GM18868 (cell line): ENCODE results near the gene EVX2.

Source experiments
- ATAC-seq: cut with Tn5 transposase; IDR thresholded peaks from one replicate; pipeline ENCODE4 v1.9.1; 2021; ENCODE audit warnings: mild to moderate bottlenecking, moderate library complexity; ENCODE audit not compliant: unreplicated experiment

EVX2 gene

DNA sequence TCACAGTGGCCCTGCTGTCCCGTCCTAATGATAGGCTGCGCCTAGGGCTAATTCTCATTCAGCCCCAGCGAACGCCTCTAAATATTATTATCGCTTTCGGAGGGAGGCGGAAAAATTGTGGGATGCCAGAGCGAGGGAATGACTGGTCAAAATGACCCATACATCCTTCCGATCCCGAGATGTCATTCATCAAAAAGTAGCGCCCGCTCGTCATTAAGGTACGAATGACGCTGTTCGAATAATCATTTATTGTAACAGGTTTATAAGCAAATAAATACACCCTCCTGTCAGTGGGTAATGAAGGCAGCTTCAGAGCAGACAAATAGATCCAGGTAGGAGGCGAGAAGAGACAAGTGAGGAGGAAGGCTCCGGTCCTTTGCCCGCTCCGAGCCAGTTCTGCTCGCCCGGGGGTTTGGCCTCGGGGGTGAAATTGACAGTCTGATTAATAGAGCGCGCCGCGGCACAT lies at the start of gene EVX2:
EVX2 (minus strand) TSS at position 167 of the 466 bp plus-strand sequence. CDS start 186 bp downstream, outside the sequence.
- ATAC-seq: no peak

DNA sequence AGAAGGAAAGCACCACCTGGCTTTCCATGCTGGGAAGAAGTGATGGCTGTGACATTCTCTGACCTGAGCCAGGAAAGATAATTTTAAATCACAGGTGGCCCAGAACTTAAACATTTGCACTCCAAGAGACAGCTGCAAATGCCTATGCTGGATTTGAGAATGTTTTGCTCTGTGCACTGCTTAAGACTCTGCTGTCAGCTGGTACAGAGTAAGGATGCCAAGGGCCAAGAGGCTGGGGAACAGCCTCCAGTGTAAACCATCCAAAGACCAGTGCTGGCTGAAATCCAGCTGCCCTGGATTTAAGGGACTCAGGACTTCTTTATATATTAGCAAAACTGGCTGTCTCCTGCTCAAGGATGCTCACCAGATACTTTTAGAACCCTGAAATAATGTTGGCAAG lies 49.6 kb upstream of the EVX2 start:
- no peak for ATAC-seq

DNA sequence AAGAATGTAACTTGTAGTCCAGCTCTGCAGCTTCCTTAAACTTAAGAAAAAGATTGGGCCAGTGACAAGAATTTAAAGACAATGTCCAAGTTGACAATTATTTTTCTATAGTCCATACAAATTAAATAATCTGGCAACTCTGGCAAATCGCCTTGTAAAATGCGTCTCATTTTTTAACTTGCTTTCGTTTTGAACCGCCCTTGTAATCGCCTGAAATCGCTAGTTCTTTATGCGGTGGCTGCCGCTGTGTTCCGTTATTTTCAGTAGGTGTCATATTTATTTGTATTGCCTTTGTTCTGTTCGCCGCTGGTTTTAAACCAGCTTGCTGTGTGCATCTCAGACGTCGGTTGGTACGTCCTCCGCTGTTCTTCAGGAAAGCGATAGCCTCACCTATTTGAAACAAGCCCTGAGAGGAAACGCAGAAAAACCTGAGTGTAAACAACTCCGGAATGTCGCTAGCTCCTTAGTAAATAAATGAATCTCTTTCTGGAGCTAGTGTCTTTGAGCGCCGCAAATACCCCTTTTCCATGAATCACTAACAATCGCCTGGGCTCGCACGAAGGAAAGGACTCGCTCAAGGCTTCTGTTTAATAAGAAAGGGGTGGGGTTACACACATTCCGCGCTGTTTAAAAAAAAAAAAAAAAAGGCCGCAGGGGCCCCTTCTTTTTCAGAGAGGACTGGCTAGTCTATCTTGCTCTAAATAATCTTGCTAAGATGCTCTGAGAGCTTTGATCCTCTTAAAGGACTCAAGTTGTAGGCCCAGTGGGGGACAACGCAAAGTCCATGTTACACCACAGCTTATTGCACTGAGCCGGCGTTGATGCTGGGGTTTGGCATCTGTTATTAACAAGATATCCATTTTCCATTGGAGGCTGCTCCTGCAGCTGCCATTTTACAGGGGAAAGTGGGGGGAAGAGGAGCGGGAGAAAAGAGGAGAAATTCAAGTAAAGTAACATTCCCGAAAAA lies 48.7 kb upstream of the EVX2 start:
- no peak for ATAC-seq

GRCh38 chr2:176131848-176132158 lies 48.0 kb upstream of the EVX2 start:
- no peak for ATAC-seq

DNA sequence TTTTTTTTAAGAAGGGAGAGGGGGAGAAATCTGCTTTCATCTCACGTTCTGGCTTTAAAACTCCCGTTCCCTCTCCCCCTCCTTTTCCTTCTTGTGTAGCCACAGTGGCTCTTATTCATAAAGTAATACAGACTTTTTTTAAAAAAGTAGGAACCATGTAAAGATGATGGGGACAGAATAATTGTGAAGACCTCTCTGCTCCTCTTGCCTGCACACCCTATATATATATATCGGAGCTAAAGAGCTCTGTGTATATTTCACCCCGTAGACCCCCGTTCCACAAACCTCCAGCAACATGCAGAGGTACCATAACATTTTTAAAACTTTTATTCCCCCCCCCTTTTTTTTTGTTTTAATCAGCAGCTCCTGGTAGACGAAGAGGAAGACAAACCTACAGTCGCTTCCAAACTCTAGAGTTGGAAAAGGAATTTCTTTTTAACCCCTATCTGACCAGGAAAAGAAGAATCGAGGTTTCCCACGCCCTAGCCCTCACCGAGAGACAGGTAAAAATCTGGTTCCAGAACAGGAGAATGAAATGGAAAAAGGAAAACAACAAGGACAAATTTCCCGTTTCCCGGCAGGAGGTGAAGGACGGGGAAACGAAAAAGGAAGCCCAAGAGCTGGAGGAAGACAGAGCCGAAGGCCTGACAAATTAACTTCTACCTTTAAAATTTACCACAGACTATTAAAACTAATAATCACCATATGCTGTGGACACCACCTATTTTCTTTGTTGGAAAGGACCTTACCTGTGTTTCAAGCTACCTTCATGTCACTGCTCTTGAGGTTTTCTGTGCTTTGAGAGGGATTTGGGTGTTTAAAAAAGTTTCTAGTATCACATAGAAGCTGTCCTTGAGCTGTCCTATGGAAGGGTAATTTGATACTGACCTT lies 47.4 kb upstream of the EVX2 start:
- no peak for ATAC-seq

GRCh38 chr2:176130147-176130956 lies 46.6 kb upstream of the EVX2 start:
- ATAC-seq: no peak

GRCh38 chr2:176129813-176130146 lies 46.0 kb upstream of the EVX2 start:
- no peak for ATAC-seq

DNA sequence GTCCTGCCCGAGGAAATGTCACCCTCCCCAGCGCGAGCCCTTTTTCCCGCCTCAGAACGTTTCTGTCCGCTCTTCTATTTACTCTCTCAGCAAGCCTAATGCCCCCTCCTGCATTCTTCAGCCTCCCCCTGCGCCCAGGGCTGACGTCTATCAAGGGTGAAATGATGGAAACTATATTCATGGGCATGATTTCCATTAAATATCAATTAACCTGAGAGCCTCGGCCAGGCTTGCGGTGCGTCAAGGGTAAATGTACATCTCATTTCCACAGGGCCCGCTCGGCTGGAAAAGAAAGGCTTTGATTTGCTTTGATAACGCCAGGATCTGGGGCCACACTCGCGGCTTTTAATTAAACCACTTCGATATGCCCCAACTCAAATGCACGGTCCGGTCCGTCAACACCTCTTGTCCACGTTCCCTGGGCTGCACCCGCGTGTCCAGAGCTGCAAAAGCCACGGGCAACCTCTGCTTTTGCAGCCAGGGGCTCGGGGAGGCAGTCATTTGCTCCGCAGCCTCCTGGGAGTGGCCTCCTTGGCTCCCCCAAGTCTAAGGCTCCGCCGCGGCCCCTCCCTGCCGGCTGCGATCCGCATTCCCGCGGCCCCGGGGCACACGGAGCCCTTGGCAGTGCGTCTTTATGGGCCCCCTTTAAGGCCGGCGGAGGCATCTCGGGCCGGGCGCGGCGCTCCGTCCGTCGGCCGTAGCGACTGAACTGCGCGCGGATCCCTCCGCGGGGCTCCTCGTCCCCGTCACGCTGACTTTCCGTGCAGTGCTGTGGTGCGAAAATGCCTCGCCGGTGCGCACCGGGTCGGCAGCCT lies 45.4 kb upstream of the EVX2 start, which contains the start of gene HOXD8:
HOXD8 (plus strand) TSS at position 724 of the 815 bp plus-strand sequence. CDS start 662 bp downstream, outside the sequence.
- no peak for ATAC-seq

GRCh38 chr2:176128172-176128981 lies 44.6 kb upstream of the EVX2 start:
- ATAC-seq: no peak

DNA sequence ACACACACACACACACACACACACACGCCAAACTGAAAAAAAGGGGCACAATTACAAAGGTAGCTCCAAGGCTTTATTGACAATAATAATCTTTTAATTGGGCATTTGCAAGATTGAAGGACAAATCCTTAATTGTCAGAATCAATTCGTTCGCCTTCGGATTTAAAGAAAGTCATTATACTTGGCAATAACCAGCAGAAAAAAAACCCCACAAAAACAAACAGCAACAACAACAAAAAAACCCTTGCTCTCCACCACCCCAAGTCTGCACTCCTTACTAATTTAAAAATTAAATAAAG lies 44.0 kb upstream of the EVX2 start:
- ATAC-seq: no peak

DNA sequence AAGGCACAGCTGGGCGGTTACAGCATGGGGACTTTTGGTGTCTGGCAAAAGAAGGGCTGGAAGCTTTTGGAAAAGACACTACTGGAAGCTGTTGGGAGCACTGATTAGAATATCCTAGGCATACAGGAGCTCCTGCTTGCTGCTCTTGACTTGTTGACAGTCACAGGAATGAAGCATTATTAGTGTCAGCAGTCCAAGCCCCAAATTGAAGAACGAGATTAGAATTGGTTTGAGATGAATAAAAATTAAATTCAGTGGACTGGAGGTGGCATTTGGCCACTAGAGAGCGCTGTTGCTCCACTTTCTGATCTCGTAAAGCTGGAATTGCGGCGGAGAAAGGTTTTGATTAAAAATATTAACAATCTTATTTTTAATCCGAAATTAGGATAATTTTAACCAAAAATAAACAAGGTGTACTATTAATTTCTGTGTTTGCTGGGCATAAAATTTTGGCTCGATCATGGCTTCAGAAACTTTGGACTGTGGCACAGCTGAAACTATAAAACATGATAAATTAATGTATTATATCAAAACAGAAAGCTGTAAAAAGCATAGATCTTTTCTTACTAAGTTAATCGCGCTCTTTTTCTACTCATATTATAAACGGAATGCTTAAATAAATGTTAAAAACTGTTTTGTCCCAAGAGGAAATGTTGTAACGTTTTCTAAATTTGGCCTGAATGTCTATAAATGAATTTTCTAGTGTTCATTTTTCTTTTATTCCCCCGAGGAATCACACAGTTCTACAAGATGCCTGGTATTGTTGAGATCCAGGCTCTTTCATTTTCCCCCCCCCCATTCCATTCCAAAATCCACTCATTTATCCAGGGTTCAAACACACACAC lies 43.4 kb upstream of the EVX2 start:
- ATAC-seq: no peak

GRCh38 chr2:176125772-176126054 lies 42.0 kb upstream of the EVX2 start:
- no peak for ATAC-seq

DNA sequence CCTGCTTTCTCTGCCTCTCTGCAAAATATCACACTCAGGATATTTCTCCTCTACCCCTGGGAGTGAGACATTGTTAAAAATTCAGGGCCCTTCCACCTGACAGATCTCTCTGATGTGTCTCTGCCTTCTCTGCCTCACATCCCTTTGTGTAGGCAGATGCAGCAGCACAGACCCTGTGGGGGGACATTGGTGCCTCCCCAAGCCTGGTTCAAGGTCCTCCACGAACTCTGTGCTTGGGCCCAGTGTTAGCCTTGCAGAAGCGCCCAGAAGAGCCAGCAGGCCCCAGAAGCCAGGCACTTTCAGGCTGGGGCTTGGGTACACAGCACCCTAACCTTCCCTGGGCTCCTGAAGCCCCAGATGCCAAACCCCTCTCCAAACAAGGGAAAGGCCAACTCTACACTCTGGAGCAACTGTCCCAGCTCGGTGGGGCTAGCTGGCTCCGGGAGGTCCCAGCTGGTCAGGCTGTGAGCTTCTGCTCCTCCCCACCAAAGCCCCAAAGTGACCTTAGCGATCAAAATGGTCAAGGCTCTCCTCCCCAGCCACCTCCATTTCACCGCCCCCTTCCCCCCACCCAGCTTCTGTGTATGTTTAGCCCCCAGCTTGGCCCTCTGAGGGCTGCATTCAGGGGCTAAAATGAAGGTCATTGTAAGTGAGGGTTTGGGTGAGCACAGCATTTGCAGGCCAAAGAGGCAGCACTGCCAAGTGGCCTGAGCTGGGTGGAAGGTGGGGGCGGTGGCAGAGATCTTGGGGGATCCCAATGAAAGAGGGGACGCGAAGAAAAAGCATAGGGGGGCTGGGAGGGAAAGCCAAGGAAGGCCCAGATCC lies 41.4 kb upstream of the EVX2 start:
- ATAC-seq: no peak

DNA sequence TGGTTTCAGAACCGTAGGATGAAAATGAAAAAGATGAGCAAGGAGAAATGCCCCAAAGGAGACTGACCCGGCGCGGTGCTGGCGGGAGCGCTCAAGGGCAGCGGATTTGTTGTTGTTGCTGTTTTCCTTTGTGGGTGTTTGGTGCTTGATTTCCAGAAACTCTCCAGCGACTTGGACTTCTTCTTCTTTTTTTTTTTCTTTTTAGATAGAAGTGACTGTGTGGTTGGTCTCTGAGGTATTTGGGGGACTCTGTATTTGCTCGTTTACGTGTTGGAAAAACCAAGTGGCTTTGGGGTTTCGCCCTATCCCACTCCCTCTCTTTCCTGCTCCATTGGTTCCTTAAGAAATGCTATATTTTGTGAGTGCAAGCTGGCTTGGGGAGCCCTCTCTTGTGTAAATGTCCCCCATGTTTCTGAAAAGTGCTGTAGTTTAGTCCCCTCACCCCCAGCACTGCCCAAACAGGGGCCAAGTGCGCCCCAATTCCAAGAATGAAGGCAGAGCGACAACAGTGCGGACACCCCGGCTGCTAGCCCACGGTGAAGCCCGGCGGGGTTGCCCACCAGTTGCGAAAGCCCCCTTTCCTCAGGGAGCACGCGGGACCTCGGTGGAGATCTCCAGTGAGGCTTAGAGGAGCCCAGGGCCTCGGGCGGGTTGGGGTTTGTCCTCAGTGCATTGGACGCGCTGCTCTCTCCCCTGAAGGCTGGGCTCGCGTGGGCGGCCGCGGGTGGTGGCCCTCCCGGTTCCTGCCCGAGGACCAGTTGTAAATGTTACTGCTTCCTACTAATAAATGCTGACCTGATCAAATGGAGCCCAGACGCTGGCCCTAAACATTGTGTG lies 40.6 kb upstream of the EVX2 start:
- ATAC-seq: no peak

GRCh38 chr2:176123411-176124109 lies 39.8 kb upstream of the EVX2 start:
- ATAC-seq: no peak

DNA sequence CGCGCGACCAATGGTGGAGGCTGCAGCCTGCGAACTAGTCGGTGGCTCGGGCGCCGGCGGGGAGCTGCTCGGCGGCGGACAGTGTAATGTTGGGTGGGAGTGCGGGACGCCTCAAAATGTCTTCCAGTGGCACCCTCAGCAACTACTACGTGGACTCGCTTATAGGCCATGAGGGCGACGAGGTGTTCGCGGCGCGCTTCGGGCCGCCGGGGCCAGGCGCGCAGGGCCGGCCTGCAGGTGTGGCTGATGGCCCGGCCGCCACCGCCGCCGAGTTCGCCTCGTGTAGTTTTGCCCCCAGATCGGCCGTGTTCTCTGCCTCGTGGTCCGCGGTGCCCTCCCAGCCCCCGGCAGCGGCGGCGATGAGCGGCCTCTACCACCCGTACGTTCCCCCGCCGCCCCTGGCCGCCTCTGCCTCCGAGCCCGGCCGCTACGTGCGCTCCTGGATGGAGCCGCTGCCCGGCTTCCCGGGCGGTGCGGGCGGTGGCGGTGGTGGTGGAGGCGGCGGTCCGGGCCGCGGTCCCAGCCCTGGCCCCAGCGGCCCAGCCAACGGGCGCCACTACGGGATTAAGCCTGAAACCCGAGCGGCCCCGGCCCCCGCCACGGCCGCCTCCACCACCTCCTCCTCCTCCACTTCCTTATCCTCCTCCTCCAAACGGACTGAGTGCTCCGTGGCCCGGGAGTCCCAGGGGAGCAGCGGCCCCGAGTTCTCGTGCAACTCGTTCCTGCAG lies 39.1 kb upstream of the EVX2 start, which contains the start of gene HOXD9:
HOXD9 (plus strand) TSS at position 37 of the 728 bp plus-strand sequence; CDS start at position 87, 50 bp downstream.
- ATAC-seq: no peak
